ENCODE results near the gene MAP7D3. TPM values are rescaled to one million over a fixed set of nuclear protein-coding genes. Genes with fewer than 3 reads are reported as not detected.

Gene MAP7D3
- total and polyA plus RNA-seq, 3 experiments from 2014 or later: 6.2 to 19.0 (median 18.7) TPM

DNA sequence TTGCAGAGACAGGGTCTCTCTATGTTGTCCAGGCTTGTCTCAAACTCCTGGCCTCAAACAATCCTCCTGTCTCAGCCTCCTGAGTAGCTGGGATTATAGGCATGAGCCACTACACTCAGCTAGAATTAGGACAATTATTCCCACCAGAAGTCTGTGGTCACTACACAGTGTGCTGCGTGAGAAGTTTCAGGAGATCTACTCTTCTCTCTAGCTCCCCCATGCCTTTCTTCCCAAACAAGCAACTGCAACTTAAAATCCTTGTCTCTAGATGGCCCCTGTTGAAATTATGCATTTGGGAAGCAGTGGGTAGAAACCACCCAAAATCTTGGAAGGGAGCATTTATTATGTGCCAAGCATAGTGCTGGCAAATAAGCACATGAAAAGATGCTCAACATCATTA lies 21.1 kb upstream of the MAP7D3 start:
- no peaks in the 10 kb centered on the region for H3K4me1 Mint-ChIP-seq
- H3K27ac Mint-ChIP-seq: no peak overlapping the region
- Histone ChIP-seq H3K27ac (ENCODE audit: low read depth, low read length) (no peak overlapping the region), H3K9me3 (ENCODE audit: low read length) (no peaks in the 10 kb centered on the region), H3K4me1 (ENCODE audit: insufficient read depth, low read length) (no peaks in the 10 kb centered on the region), H3K36me3 (ENCODE audit: insufficient read depth, low read length) (no peaks in the 10 kb centered on the region), H3K27me3 (ENCODE audit: insufficient read depth, low read length, poor library complexity, severe bottlenecking) (no peaks in the 10 kb centered on the region), H3K4me3 (ENCODE audit: low read length) (no peak overlapping the region)
- H3K36me3 Mint-ChIP-seq: no peaks in the 10 kb centered on the region
- no peak for DNase-seq
- CTCF ChIA-PET: interaction anchor here (1.1 kb wide), 1 partner anchor 244 kb away, joined by 3 read pairs; no protein-coding TSS in a partner anchor
- H3K9me3 Mint-ChIP-seq: no peaks in the 10 kb centered on the region
- no peak overlapping the region for H3K4me3 Mint-ChIP-seq
- POLR2A ChIA-PET: no interaction called here
- H3K27me3 Mint-ChIP-seq: peaks cover 0 to 3% of the 10 kb centered on the region in 2 donors

DNA sequence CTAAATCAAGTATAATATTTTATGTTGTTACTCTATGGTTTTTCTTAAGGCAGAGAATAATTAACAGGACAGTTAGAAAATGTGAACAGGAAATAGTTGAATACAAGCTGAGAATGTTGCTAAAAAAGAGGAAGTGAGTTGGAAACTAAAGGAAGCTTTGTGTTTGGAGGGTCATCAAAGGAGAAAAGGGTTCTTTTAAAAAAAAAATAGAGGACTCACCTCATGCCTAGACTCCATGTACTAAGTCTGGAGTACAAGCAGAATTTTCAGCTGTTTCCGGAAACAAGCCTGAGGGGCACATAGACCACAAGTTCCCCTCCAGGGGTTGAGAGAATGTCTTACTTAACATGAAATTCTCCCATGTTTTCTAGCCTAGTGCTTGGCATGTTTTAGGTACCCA lies 20.1 kb upstream of the MAP7D3 start:
- Histone ChIP-seq H3K4me1 (ENCODE audit: insufficient read depth, low read length) (no peaks in the 10 kb centered on the region), H3K27ac (ENCODE audit: low read depth, low read length) (no peak overlapping the region), H3K4me3 (ENCODE audit: low read length) (no peak overlapping the region), H3K36me3 (ENCODE audit: insufficient read depth, low read length) (no peaks in the 10 kb centered on the region), H3K9me3 (ENCODE audit: low read length) (no peaks in the 10 kb centered on the region), H3K27me3 (ENCODE audit: insufficient read depth, low read length, poor library complexity, severe bottlenecking) (no peaks in the 10 kb centered on the region)
- H3K4me1 Mint-ChIP-seq: no peaks in the 10 kb centered on the region
- no peaks in the 10 kb centered on the region for H3K9me3 Mint-ChIP-seq
- ChIA-PET CTCF (interaction anchor here (1.1 kb wide), 1 partner anchor 243 kb away, joined by 3 read pairs; no protein-coding TSS in a partner anchor), POLR2A (no interaction called here)
- no peak overlapping the region for H3K4me3 Mint-ChIP-seq
- DNase-seq: no peak
- peaks cover 0 to 3% of the 10 kb centered on the region in 2 donors for H3K27me3 Mint-ChIP-seq
- H3K27ac Mint-ChIP-seq: peak overlapping the region in 1 of 8 donors; percentile 15
- H3K36me3 Mint-ChIP-seq: no peaks in the 10 kb centered on the region

DNA sequence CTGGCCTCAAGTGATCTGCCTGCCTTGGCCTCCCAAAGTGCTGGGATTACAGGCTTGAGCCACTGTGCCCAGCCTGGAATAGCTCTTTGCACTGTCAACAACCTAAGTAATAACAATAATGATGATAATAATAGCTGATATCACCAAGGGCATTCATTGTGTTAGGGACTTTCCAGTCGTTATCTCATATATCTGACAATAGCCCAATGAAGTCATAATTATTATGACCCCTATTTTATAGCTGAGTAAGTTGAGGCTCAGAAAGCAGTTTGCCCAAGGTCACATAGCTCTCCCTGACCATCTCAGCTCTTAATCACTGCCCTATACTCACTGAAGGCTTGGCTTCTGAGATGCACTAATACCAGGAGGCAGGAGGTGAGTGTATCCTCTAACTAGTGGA lies 18.7 kb upstream of the MAP7D3 start:
- no peak overlapping the region for H3K27ac Mint-ChIP-seq
- CTCF ChIA-PET: interaction anchor here (0.9 to 5.1 kb wide), 2 partner anchors 85 to 241 kb away, joined by 4 to 33 read pairs; no protein-coding TSS in a partner anchor
- POLR2A ChIA-PET: no interaction called here
- Histone ChIP-seq H3K4me3 (ENCODE audit: low read length) (no peak overlapping the region), H3K4me1 (ENCODE audit: insufficient read depth, low read length) (no peaks in the 10 kb centered on the region), H3K27me3 (ENCODE audit: insufficient read depth, low read length, poor library complexity, severe bottlenecking) (no peaks in the 10 kb centered on the region), H3K9me3 (ENCODE audit: low read length) (no peaks in the 10 kb centered on the region), H3K27ac (ENCODE audit: low read depth, low read length) (no peak overlapping the region), H3K36me3 (ENCODE audit: insufficient read depth, low read length) (no peaks in the 10 kb centered on the region)
- H3K9me3 Mint-ChIP-seq: no peaks in the 10 kb centered on the region
- DNase-seq: no peak
- H3K4me1 Mint-ChIP-seq: no peaks in the 10 kb centered on the region
- H3K36me3 Mint-ChIP-seq: no peaks in the 10 kb centered on the region
- H3K4me3 Mint-ChIP-seq: no peak overlapping the region
- no peaks in the 10 kb centered on the region for H3K27me3 Mint-ChIP-seq

DNA sequence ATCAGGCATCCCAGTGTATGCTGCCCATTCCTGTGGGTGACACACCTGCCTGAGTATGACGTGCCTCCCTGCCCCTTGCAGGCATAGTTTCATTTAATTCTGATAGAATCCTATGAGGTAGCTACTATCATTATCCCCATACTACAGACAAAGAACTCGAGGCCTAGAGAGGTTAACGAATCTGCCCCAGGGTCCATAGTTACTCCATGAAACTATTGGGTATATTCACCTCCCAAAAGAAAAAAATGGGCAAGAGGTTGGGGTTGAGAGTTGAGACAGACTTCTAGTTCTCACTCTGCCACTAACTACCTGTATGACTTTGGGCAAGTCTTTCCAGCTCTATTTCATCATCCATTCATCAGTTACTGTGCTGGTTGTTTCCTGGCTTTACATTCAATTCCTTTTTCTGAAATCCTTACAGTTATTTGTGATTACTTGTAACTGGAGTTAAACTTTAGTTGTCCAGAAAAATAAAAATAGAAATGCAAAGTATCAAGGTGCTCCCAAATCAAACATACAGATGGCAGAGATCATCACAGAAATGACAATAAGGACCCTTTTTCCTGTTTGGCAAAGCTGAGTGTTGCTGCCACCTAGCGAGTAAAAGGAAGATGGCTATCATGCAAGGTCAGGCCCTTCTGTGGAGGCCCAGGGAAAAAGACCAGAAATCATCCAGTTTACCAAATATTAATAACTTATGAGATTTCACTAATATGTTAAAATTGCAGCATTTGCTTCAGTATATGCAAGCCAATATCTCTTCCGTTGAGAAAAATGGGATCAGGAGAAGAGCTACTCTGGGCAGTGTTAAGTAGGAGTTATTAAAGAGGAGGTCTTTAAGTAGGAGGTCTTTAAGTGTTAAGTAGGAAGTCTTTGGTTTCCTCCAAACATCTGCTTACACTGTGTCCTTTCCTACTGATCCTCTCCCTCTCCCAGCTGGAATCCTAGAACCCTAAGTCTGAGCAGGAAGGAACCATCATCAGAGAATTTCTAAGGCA lies 17.1 kb upstream of the MAP7D3 start:
- POLR2A ChIA-PET: interaction anchor here (1.2 kb wide), 1 partner anchor 17 kb away, joined by 3 read pairs; no protein-coding TSS in a partner anchor
- H3K27ac Mint-ChIP-seq: no peak overlapping the region

DNA sequence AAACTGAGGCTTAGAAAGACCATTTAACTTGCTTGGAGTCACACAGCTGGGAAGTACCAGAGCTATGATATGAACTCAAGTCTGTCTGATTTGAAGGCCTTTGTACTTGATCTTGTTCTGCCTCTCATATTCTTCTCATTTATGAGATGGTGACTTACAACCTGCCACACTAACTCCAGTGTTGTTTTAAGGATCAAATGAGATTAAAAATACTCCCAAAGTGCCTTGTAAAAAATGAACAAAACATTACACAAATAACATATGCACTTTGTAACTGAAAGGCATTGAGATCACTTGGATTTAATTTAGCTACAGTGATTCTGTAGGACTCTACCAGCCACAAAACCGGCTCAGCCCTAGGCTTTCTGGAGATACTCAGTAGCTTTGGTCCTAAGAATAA lies 15.6 kb upstream of the MAP7D3 start:
- no peak overlapping the region for H3K4me3 Mint-ChIP-seq
- H3K36me3 Mint-ChIP-seq: no peaks in the 10 kb centered on the region
- no peaks in the 10 kb centered on the region for H3K4me1 ChIP-seq (ENCODE audit: insufficient read depth, low read length)
- no peak overlapping the region for H3K4me3 ChIP-seq (ENCODE audit: low read length)
- H3K9me3 ChIP-seq (ENCODE audit: low read length): no peaks in the 10 kb centered on the region
- no peaks in the 10 kb centered on the region for H3K27me3 ChIP-seq (ENCODE audit: insufficient read depth, low read length, poor library complexity, severe bottlenecking)
- H3K4me1 Mint-ChIP-seq: no peaks in the 10 kb centered on the region
- ChIA-PET CTCF (interaction anchor here (5.1 kb wide), 1 partner anchor 238 kb away, joined by 33 read pairs; no protein-coding TSS in a partner anchor), POLR2A (no interaction called here)
- no peak overlapping the region for H3K27ac Mint-ChIP-seq
- H3K27me3 Mint-ChIP-seq: no peaks in the 10 kb centered on the region
- no peaks in the 10 kb centered on the region for H3K36me3 ChIP-seq (ENCODE audit: insufficient read depth, low read length)
- DNase-seq: no peak
- H3K27ac ChIP-seq (ENCODE audit: low read depth, low read length): no peak overlapping the region
- no peaks in the 10 kb centered on the region for H3K9me3 Mint-ChIP-seq

More for the DNA sequence above, 17.1 kb upstream of the MAP7D3 start:
- Mint-ChIP-seq H3K9me3 (no peaks in the 10 kb centered on the region), H3K4me1 (no peaks in the 10 kb centered on the region), H3K27me3 (no peaks in the 10 kb centered on the region), H3K4me3 (peak overlapping the region in 1 of 7 donors; percentile 61), H3K36me3 (no peaks in the 10 kb centered on the region)
- H3K9me3 ChIP-seq (ENCODE audit: low read length): no peaks in the 10 kb centered on the region
- DNase-seq: peak; percentile 4 to 50 (median 34)
- H3K4me3 ChIP-seq (ENCODE audit: low read length): no peak overlapping the region
- H3K27me3 ChIP-seq (ENCODE audit: insufficient read depth, low read length, poor library complexity, severe bottlenecking): no peaks in the 10 kb centered on the region
- no peaks in the 10 kb centered on the region for H3K36me3 ChIP-seq (ENCODE audit: insufficient read depth, low read length)
- no peaks in the 10 kb centered on the region for H3K4me1 ChIP-seq (ENCODE audit: insufficient read depth, low read length)
- no peak overlapping the region for H3K27ac ChIP-seq (ENCODE audit: low read depth, low read length)
- CTCF ChIA-PET: interaction anchor here (0.8 to 5.1 kb wide), 4 partner anchors 16 to 240 kb away, joined by 3 to 33 read pairs (median 4); no protein-coding TSS in a partner anchor

DNA sequence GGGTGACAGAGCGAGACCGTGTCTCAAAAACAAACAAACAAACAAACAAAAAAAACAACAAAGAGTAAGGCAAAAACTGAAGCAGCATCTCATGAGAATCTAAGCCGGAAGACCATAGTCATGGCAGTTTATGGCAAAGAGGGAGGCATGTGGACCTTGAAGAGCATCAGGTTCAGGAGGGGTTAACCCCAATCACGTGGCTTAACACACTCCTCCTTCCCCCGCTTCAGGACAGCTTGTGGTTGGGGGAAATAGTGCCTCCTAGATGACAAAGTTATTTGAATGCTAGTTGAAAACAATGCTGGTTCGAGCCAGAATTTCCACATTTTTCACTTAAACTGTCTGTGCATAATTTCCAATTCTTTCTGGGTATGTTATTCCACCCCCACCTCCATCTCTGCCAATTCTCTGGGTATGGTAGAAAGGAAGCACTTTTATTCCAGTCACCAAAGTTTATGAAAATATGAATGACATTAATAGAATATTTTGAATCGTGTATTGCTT lies 11.7 kb upstream of the MAP7D3 start:
- Mint-ChIP-seq H3K4me1 (peaks cover 6 to 12% (median 11%) of the 10 kb centered on the region in 3 donors), H3K9me3 (no peaks in the 10 kb centered on the region), H3K36me3 (no peaks in the 10 kb centered on the region), H3K4me3 (no peak overlapping the region), H3K27me3 (no peaks in the 10 kb centered on the region), H3K27ac (no peak overlapping the region)
- ChIA-PET CTCF (interaction anchor here (1.5 kb wide), 1 partner anchor 234 kb away, joined by 3 read pairs; no protein-coding TSS in a partner anchor), POLR2A (no interaction called here)
- Histone ChIP-seq H3K4me3 (ENCODE audit: low read length) (no peak overlapping the region), H3K27me3 (ENCODE audit: insufficient read depth, low read length, poor library complexity, severe bottlenecking) (no peaks in the 10 kb centered on the region), H3K36me3 (ENCODE audit: insufficient read depth, low read length) (no peaks in the 10 kb centered on the region), H3K4me1 (ENCODE audit: insufficient read depth, low read length) (no peaks in the 10 kb centered on the region), H3K27ac (ENCODE audit: low read depth, low read length) (no peak overlapping the region), H3K9me3 (ENCODE audit: low read length) (no peaks in the 10 kb centered on the region)
- DNase-seq: no peak

DNA sequence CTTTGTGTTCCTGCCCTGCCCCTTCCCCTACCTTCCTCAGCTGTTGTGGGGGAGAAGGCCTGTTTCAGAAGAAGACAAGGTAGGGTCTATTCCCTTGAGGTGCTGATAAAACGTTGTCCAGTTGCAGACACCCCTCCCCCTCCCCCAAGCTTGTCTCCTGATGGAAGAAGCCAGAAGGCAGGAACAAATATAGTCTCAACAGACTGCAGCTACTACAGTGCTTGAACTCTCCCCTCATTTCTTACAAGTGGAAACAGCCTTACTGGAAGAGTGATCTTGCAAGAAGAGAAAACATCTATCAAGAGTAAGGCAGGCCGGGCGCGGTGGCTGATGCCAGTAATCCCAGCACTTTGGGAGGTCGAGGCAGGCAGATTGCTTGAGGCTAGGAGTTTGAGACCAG lies 11.0 kb upstream of the MAP7D3 start:
- no peaks in the 10 kb centered on the region for H3K27me3 Mint-ChIP-seq
- H3K4me1 Mint-ChIP-seq: peaks cover 6 to 12% (median 11%) of the 10 kb centered on the region in 3 donors
- H3K27me3 ChIP-seq (ENCODE audit: insufficient read depth, low read length, poor library complexity, severe bottlenecking): no peaks in the 10 kb centered on the region
- ChIA-PET POLR2A (no interaction called here), CTCF (interaction anchor here (1.5 kb wide), 1 partner anchor 234 kb away, joined by 3 read pairs; no protein-coding TSS in a partner anchor)
- H3K9me3 Mint-ChIP-seq: no peaks in the 10 kb centered on the region
- H3K36me3 Mint-ChIP-seq: no peaks in the 10 kb centered on the region
- H3K4me3 ChIP-seq (ENCODE audit: low read length): no peak overlapping the region
- H3K36me3 ChIP-seq (ENCODE audit: insufficient read depth, low read length): no peaks in the 10 kb centered on the region
- no peak overlapping the region for H3K27ac Mint-ChIP-seq
- no peak overlapping the region for H3K4me3 Mint-ChIP-seq
- no peaks in the 10 kb centered on the region for H3K9me3 ChIP-seq (ENCODE audit: low read length)
- no peak overlapping the region for H3K27ac ChIP-seq (ENCODE audit: low read depth, low read length)
- no peak for DNase-seq
- no peaks in the 10 kb centered on the region for H3K4me1 ChIP-seq (ENCODE audit: insufficient read depth, low read length)

DNA sequence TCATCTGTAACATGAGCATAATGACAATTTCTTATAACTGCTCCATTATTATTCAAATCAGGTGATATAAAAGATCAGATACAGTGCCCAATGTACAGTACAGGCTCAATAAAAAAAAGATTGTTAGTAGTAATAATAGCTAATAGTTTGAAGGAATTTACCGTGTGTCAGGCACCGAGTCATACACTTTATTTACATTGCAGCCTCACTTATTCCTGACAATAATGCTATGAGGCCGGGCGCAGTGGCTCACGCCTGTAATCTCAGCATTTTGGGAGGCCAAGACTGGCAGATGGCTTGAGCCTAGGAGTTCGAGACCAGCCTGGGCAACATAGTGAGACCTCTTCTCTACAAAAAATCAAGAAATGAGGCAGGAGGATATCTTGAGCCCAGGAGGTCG lies 10.1 kb upstream of the MAP7D3 start:
- no peaks in the 10 kb centered on the region for H3K4me1 ChIP-seq (ENCODE audit: insufficient read depth, low read length)
- Mint-ChIP-seq H3K4me3 (no peak overlapping the region), H3K4me1 (peaks cover 6 to 12% (median 11%) of the 10 kb centered on the region in 3 donors), H3K36me3 (no peaks in the 10 kb centered on the region), H3K9me3 (no peaks in the 10 kb centered on the region), H3K27me3 (no peaks in the 10 kb centered on the region), H3K27ac (no peak overlapping the region)
- DNase-seq: no peak
- no peak overlapping the region for H3K4me3 ChIP-seq (ENCODE audit: low read length)
- no peaks in the 10 kb centered on the region for H3K9me3 ChIP-seq (ENCODE audit: low read length)
- ChIA-PET POLR2A (no interaction called here), CTCF (interaction anchor here (1.5 kb wide), 1 partner anchor 233 kb away, joined by 3 read pairs; no protein-coding TSS in a partner anchor)
- no peaks in the 10 kb centered on the region for H3K27me3 ChIP-seq (ENCODE audit: insufficient read depth, low read length, poor library complexity, severe bottlenecking)
- H3K36me3 ChIP-seq (ENCODE audit: insufficient read depth, low read length): no peaks in the 10 kb centered on the region
- H3K27ac ChIP-seq (ENCODE audit: low read depth, low read length): no peak overlapping the region

Measured in CD8-positive, alpha-beta memory T cell (primary cell).